ENCODE results near the gene AP1S3. TPM values are rescaled to one million over a fixed set of nuclear protein-coding genes. Genes with fewer than 3 reads are reported as not detected.

The AP1S3 gene
- total and polyA plus RNA-seq, 10 donors: 2.4 to 16.0 (median 10.5) TPM

DNA sequence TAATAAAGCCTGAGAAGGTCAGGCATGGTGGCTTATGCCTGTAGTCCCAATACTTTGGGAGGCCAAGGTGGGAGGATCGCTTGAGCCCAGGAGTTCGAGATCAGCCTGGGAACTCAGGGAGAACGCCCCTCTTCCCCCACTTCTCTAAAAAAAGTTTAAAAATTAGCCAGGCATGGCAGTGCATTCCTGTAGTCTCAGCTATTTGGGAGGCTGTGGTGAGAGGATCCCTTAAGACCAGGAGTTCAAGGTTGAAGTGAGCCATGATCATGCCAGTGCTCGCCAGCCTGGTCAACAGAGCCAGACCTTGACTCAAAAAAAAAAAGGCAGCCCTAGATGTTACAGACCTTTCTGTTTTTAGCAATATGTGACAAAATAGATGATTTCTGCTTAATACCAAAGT, 83.4 kb downstream of the AP1S3 start:
- H3K4me1 ChIP-seq: no peaks in the 10 kb centered on the region
- no peak for DNase-seq
- intact Hi-C loops (cut with DNase I; ENCODE audit: low total_unique reads): no loop called here
- H3K27me3 ChIP-seq (replicated peaks in 1 of 7): no peaks in the 10 kb centered on the region
- peaks cover 0 to 11% (median 0%) of the 10 kb centered on the region in 6 donors for H3K36me3 ChIP-seq
- TF ChIP-seq POLR2A (IDR thresholded peaks at IDR 0.05): no peak
- no peak for TF ChIP-seq POLR2AphosphoS5 (IDR thresholded peaks at IDR 0.05)
- TF ChIP-seq, protein P1, sequence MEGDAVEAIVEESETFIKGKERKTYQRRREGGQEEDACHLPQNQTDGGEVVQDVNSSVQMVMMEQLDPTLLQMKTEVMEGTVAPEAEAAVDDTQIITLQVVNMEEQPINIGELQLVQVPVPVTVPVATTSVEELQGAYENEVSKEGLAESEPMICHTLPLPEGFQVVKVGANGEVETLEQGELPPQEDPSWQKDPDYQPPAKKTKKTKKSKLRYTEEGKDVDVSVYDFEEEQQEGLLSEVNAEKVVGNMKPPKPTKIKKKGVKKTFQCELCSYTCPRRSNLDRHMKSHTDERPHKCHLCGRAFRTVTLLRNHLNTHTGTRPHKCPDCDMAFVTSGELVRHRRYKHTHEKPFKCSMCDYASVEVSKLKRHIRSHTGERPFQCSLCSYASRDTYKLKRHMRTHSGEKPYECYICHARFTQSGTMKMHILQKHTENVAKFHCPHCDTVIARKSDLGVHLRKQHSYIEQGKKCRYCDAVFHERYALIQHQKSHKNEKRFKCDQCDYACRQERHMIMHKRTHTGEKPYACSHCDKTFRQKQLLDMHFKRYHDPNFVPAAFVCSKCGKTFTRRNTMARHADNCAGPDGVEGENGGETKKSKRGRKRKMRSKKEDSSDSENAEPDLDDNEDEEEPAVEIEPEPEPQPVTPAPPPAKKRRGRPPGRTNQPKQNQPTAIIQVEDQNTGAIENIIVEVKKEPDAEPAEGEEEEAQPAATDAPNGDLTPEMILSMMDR (IDR thresholded peaks at IDR 0.05 in 8 of 11, conservative IDR thresholded peaks at IDR 0.05 in 3 of 11): no peak
- H3K9me3 ChIP-seq: no peaks in the 10 kb centered on the region
- no peak overlapping the region for H3K4me3 ChIP-seq
- H3K27ac ChIP-seq: no peak overlapping the region
- 70 to 91% (median 90%) methylated on average over 4 of the region's 4 CpGs for WGBS, 5 donors

DNA sequence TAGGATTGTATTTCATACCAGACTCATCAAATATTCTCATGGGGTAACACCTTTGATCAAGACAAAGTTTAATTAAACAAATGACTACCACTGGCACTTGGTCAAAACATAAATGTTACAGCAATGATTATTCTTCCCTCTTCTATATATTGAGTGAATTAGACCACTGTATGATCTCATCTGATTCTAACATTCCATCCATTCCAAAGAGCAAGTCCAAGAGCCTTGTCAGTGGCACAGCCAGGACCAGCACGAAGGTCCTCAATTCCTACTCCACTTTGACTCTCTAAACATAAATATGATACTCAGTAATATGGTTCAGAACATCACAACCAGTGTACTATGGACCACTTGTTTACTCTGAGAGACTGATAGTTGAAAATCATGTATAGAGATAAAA, 86.4 kb downstream of the AP1S3 start:
- Histone ChIP-seq H3K4me1 (no peaks in the 10 kb centered on the region), H3K9me3 (no peaks in the 10 kb centered on the region), H3K36me3 (no peaks in the 10 kb centered on the region), H3K27me3 (replicated peaks in 1 of 7) (no peaks in the 10 kb centered on the region), H3K4me3 (no peak overlapping the region), H3K27ac (no peak overlapping the region)
- intact Hi-C loops (cut with DNase I; ENCODE audit: low total_unique reads): no loop called here
- no peak for DNase-seq
- 68 to 100% (median 79%) methylated on average over 1 of the region's 1 CpG for WGBS, 5 donors
- TF ChIP-seq POLR2A (IDR thresholded peaks at IDR 0.05) (no peak), POLR2AphosphoS5 (IDR thresholded peaks at IDR 0.05) (no peak)
- TF ChIP-seq, protein P1 (IDR thresholded peaks at IDR 0.05 in 8 of 11, conservative IDR thresholded peaks at IDR 0.05 in 3 of 11): no peak

DNA sequence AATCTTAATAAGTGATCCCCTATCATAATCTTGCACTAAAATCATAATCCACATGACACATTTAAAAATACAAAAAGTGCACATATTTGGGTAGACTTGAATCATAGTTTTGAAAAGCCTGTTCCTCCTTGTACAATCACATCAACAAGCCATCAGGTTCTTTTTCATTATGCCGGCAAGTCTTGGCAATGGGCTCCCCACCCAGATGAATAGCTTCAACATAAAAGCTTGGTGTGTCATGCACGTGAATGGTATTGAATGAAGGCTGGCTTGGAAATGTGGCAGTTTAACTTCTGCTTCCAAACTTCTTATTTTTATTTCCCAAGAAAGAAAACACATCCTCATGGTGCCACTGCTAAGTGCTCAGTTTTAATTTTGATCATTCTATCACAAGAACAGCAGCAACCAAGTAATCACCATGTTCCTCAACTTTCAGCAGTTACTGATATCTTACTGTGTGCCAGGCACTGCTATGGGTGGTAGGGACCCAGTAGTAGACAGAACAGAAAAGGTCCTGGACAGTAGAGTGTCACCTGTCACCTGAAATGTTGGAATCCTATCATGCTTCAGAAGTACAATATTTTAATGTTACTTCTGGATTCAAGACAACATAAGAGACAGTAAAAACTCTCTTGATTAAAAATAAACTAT, 89.9 kb downstream of the AP1S3 start:
- DNase-seq: no peak
- TF ChIP-seq, protein P1 (IDR thresholded peaks at IDR 0.05 in 8 of 11, conservative IDR thresholded peaks at IDR 0.05 in 3 of 11): no peak
- TF ChIP-seq POLR2A (IDR thresholded peaks at IDR 0.05): no peak
- TF ChIP-seq POLR2AphosphoS5 (IDR thresholded peaks at IDR 0.05): no peak
- WGBS, 5 donors: 52 to 74% (median 64%) methylated on average over 2 of the region's 2 CpGs
- Histone ChIP-seq H3K36me3 (no peaks in the 10 kb centered on the region), H3K9me3 (no peaks in the 10 kb centered on the region), H3K27me3 (replicated peaks in 1 of 7) (no peaks in the 10 kb centered on the region), H3K27ac (no peak overlapping the region), H3K4me1 (no peaks in the 10 kb centered on the region), H3K4me3 (no peak overlapping the region)
- intact Hi-C loops (cut with DNase I; ENCODE audit: low total_unique reads): no loop called here

DNA sequence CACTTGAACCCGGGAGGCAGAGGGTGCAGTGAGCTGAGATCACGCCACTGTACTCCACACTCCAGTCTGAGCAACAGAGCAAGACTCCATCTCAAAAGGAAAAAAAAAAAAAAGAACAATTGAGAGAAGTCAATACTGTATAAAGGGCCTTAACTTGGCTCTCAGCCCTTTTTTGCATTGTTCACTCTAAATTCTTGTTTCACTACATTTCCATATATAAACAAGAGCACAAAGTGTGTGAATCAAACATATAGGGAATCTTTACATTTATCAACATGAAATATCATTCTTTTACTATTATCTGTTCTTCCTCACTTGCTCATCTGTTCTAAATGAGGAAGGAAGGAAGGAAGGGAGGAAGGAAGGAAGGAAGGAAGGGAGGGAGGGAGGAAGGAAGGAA, 90.8 kb downstream of the AP1S3 start:
- Histone ChIP-seq H3K36me3 (no peaks in the 10 kb centered on the region), H3K4me3 (no peak overlapping the region), H3K4me1 (no peaks in the 10 kb centered on the region), H3K27ac (no peak overlapping the region), H3K27me3 (replicated peaks in 1 of 7) (no peaks in the 10 kb centered on the region), H3K9me3 (no peaks in the 10 kb centered on the region)
- TF ChIP-seq POLR2A (IDR thresholded peaks at IDR 0.05): no peak
- no peak for TF ChIP-seq POLR2AphosphoS5 (IDR thresholded peaks at IDR 0.05)
- TF ChIP-seq, protein P1 (IDR thresholded peaks at IDR 0.05 in 8 of 11, conservative IDR thresholded peaks at IDR 0.05 in 3 of 11): no peak
- DNase-seq: no peak
- intact Hi-C loops (cut with DNase I; ENCODE audit: low total_unique reads): no loop called here
- 89 to 100% (median 95%) methylated on average over 2 of the region's 2 CpGs for WGBS, 5 donors
